GM12865 (cell line): Measurements from ENCODE around the gene KBTBD8.

Source experiments
- DNase-seq: peaks from one replicate; pipeline ENCODE4 v3.0.0; 2010; ENCODE audit warnings: low read depth
- H3K4me3 ChIP-seq: 2 replicates; pipeline ENCODE4 v1.5.1; 2011; ENCODE audit warnings: mild to moderate bottlenecking, low read depth, low read length, control low read depth
- CTCF ChIP-seq: IDR thresholded peaks from 2 replicates; pipeline ENCODE4 v1.5.1; 2011; ENCODE audit warnings: low read length, control low read depth, low read depth, inconsistent platforms; ENCODE audit not compliant: insufficient read depth; ENCODE audit errors: missing control alignments

The KBTBD8 gene

GRCh38 chr3:66998113-66998903, at the start of gene KBTBD8:
KBTBD8 (plus strand) TSS chr3:66998307; CDS start chr3:66998356, 49 bp downstream.
- DNase-seq, result peak; percentile 99
- peak within 1 kb of the TSS; percentile 59 for H3K4me3 ChIP-seq
- TF ChIP-seq CTCF, result no peak

- no peak for TF ChIP-seq CTCF
- H3K4me3 ChIP-seq, result no peak overlapping the region
- DNase-seq, result no peak
Observed at GRCh38 chr3:66948838-66949237, 49.3 kb upstream of the KBTBD8 start.

GRCh38 chr3:66949898-66950297, 48.2 kb upstream of the KBTBD8 start:
- H3K4me3 ChIP-seq, result no peak overlapping the region
- no peak for TF ChIP-seq CTCF
- peak; percentile 20 for DNase-seq

- no peak overlapping the region for H3K4me3 ChIP-seq
- DNase-seq, result no peak
- TF ChIP-seq CTCF, result no peak
Observed at GRCh38 chr3:66952357-66952756, 45.8 kb upstream of the KBTBD8 start.

GRCh38 chr3:66953934-66954445, 44.1 kb upstream of the KBTBD8 start:
- TF ChIP-seq CTCF, result no peak
- no peak overlapping the region for H3K4me3 ChIP-seq
- no peak for DNase-seq

- no peak for DNase-seq
- no peak overlapping the region for H3K4me3 ChIP-seq
- no peak for TF ChIP-seq CTCF
Observed at GRCh38 chr3:66956742-66957141, 41.4 kb upstream of the KBTBD8 start.
